ENCODE results near the gene CTIF.

The CTIF gene

DNA sequence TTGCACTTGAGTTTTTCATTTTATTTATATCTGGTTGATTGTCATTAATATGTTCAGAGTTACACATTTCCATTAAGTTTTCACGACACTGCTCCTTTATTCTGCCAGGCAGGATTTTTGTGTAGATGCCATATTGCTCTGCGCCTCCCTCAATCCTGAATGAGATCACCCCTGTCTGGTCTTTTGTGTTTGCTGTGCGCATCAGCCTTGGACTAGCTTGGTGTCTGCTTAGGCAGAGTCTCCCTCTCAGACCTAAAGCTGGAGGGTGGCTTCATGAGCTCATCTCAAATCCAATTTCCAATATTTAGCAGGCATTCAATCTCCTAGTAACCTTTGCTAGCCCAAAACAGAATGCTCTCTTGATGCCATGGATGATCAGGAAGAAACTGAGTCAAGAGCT lies 274.5 kb downstream of the CTIF start:
- FAIRE-seq: no peak
- no peak for DNase-seq (ENCODE audit: low spot score)

GRCh38 chr18:48813833-48814489 lies 275.1 kb downstream of the CTIF start:
- FAIRE-seq: no peak
- DNase-seq (ENCODE audit: low spot score): no peak

GRCh38 chr18:48814490-48815178 lies 275.8 kb downstream of the CTIF start:
- FAIRE-seq (no peak), DNase-seq (ENCODE audit: low spot score) (no peak)

- DNase-seq (ENCODE audit: low spot score) (no peak), FAIRE-seq (no peak)
Measured at GRCh38 chr18:48815179-48815515, 276.3 kb downstream of the CTIF start.

- no peak for FAIRE-seq
- DNase-seq (ENCODE audit: low spot score): peak; percentile 34
Measured at GRCh38 chr18:48815581-48816324, 276.9 kb downstream of the CTIF start.

- FAIRE-seq: no peak
Measured at GRCh38 chr18:48816554-48816953, 277.7 kb downstream of the CTIF start.

GRCh38 chr18:48817021-48817461 lies 278.2 kb downstream of the CTIF start:
- no peak for FAIRE-seq
- no peak for DNase-seq (ENCODE audit: low spot score)

More at GRCh38 chr18:48816554-48816953, 277.7 kb downstream of the CTIF start:
- no peak for DNase-seq (ENCODE audit: low spot score)

DNA sequence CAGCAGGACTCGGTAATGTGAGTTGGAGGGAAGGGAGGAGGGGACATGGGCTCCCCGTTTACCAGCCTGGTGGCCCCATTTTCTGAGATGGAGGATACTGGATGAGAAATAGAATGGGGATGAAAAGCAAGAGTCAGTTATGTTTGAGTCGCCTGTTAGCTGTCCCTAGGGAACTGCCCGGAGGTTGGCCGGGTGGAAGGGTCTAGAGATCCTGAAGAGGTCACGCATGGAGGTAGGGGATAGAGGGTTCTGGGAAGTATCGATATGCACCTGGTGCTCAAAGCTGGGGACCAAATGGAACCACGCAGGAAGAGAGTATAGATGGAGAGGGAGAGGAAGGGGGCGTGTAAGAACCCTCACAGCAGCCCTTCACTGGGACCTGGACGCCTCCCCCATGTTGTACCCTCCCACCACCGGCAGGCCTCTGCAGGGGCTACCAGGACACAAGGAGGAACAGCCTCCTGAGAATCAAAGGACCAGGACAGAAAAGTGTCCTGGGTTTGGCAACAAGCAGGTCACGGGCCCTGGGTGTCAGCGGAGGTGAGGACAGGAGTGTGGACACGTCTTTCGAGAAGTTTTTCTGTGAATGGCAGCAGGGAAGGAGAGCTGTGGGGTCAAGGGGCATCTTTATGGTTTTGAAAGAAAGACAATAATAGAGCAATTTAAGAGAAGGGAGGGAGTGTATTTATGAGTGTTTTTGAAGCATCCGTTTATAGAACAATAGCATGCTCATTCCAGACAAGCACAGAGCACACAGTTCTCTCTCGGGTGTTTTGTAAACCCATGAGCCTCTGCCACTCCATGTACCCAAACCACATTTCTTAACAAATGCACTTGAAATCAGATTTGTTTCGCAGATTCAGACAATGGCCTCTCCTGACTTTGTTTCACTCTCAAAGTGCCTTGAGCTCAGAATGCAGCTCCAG lies 279.8 kb downstream of the CTIF start:
- FAIRE-seq (no peak), DNase-seq (ENCODE audit: low spot score) (no peak)

DNA sequence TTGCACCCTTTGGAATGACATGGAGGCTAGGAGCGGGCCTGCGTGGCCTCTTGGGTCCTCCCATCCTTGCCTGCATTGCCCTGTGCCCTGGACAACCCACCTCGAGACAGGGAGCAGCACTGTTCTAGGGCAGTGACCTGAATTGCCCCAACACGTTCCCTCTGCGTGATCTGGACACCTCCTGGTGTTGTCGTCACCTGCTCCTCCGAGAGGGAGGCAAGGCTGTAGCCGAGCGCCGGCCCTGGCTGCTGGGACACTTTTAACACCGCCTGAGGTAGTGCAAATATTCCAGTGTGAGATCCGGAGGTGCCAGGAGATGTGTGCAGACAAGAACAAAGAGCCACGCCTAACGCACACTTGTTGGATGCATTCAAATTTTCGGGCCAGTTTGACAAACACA lies 280.4 kb downstream of the CTIF start:
- FAIRE-seq (no peak), DNase-seq (ENCODE audit: low spot score) (no peak)

GRCh38 chr18:48819781-48820482 lies 281.1 kb downstream of the CTIF start:
- DNase-seq (ENCODE audit: low spot score) (no peak), FAIRE-seq (no peak)

- DNase-seq (ENCODE audit: low spot score): no peak
- no peak for FAIRE-seq
Measured at GRCh38 chr18:48820483-48821250, 281.8 kb downstream of the CTIF start.

DNA sequence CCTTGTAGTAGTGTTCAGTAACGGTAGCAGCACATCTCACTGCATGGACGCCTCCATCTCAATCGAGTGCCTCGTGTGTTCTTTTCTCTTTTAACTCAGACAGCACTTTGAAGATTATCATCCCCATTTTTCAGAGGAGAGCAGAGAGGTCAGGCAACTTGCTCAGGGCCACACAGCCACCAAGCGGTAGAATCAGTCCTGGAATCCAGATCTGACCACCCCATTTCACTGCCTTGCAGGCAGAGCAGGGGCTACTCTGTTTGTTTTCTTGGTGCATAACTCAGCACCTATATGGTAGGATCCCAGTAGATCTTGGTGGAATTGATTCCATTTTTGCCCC lies 282.4 kb downstream of the CTIF start:
- DNase-seq (ENCODE audit: low spot score) (no peak), FAIRE-seq (no peak)

GRCh38 chr18:48821845-48822244 lies 283.0 kb downstream of the CTIF start:
- no peak for FAIRE-seq

GRCh38 chr18:48824231-48824970 lies 285.6 kb downstream of the CTIF start:
- FAIRE-seq (no peak), DNase-seq (ENCODE audit: low spot score) (no peak)

More at GRCh38 chr18:48821845-48822244, 283.0 kb downstream of the CTIF start:
- DNase-seq (ENCODE audit: low spot score): no peak

DNA sequence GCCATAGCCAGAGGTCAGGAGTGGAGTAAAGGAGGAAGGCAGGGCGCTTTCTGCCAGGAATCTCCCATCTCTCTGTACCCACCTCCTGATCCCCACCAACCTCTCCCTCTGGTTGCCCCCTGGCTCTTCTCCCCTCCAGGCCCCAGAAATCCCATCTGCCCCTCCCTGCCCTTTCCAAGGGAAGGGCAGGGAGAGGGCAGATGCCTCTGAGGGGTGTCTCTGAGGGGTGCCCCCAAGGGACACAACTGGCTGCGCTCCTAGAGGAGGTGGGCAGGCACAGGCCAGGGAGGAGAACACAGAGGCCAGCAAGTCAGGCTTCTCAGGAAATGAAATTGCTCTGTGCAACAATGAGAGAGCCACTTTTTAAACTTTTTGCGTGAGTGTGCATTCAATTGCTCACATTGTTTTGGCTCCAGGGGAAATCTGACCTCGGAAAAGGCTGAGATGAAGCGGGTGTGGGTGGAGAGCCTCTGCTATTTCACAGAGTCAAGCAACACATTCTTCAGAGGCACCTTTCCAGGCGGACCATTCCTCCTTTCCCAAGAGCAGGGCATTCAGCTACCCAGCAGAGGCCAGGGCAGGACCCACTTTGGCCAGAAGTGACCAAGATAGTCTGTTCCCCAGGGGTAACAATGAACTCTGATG lies 286.4 kb downstream of the CTIF start:
- DNase-seq (ENCODE audit: low spot score) (no peak), FAIRE-seq (no peak)

DNA sequence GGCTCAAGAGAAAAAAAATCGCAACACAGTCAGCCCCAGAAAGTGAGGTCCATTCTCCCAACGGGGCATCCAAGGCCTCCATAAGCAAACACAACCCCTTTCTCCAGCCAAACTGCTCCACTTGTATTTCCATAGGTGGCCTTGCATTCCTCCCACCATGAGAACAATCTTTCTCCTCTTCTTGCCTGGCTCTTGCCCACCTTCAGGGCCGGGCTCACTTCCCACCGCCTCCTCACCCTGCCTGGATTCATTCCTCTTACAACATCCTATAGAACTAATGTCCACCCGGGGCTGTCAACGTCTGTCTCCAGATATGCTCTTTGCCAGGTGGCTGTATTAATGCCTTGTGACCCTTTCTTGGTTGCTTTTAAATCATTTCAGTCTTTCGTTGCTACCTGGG lies 287.4 kb downstream of the CTIF start:
- FAIRE-seq: no peak

GRCh38 chr18:48826806-48827205 lies 288.0 kb downstream of the CTIF start:
- no peak for DNase-seq (ENCODE audit: low spot score)
- FAIRE-seq: no peak

More for the DNA sequence above, 287.4 kb downstream of the CTIF start:
- no peak for DNase-seq (ENCODE audit: low spot score)

DNA sequence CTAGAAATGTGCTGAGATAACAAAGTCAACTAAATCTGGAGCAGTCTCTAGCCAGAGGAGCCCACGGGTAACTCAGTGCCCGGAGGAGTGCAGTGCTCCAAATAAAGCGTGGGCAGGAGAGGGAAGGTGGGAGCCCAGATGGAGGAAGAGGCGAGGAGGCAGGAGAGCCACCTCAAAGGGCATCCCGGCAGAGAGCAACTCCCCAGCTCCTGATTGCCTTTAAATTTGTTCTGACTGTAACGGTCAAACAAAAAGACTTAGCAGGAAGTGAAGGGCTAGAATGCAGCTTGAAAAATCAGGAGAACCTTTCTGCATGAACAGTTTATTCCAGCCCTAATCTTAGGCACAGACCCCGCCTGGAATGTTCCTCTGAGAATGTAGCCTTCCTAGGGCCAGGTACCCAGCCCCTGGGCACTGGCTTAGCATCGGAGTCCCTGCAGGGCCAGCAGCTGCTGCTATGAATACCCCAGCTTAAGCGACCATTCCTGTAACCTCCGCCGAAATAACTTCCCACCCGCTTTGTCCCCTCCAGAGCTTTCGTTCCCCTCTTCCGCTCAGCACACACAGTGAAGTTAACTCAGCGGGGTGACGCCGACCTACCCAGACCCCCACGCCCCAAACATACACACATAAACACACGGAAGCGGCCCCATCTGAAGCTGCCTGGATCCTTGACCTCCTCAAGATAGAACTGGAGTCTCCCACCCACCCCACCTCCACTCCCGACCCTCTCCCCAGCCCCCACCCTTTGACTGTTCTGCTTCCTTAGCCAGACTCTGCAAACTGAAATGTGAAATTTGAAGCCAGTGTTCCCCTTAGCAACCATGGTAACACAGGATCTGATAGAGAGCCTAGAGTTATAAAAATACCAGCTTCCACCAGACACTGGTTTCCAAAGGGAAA lies 288.7 kb downstream of the CTIF start:
- FAIRE-seq (no peak), DNase-seq (ENCODE audit: low spot score) (no peak)
